Measurements from ENCODE around the gene PDS5A.

Gene PDS5A

GRCh38 chr4:39893693-39894072, 84.0 kb downstream of the PDS5A start:
- H3K9ac ChIP-seq (ENCODE audit: low read length): no peak overlapping the region
- no peaks in the 10 kb centered on the region for H3K9me3 ChIP-seq (ENCODE audit: low read length)
- H3K4me3 ChIP-seq (ENCODE audit: low read depth in 1 of 2, low read length in 2 of 2): no peak overlapping the region
- no peak overlapping the region for H3K27ac ChIP-seq (ENCODE audit: low read depth, low read length)
- no peaks in the 10 kb centered on the region for H3K27me3 ChIP-seq (ENCODE audit: control insufficient read depth in 1 of 2, insufficient read depth in 2 of 2, low read length in 2 of 2)
- peaks cover 48% of the 10 kb centered on the region for H3K36me3 ChIP-seq (ENCODE audit: insufficient read depth, low read length)
- no peaks in the 10 kb centered on the region for H3K4me1 ChIP-seq (ENCODE audit: insufficient read depth, low read length)

GRCh38 chr4:39892988-39893692, 84.6 kb downstream of the PDS5A start:
- Histone ChIP-seq H3K36me3 (ENCODE audit: insufficient read depth, low read length) (peaks cover 49% of the 10 kb centered on the region), H3K9ac (ENCODE audit: low read length) (no peak overlapping the region), H3K4me1 (ENCODE audit: insufficient read depth, low read length) (no peaks in the 10 kb centered on the region), H3K9me3 (ENCODE audit: low read length) (no peaks in the 10 kb centered on the region), H3K27ac (ENCODE audit: low read depth, low read length) (no peak overlapping the region), H3K4me3 (ENCODE audit: low read depth in 1 of 2, low read length in 2 of 2) (no peak overlapping the region), H3K27me3 (ENCODE audit: control insufficient read depth in 1 of 2, insufficient read depth in 2 of 2, low read length in 2 of 2) (no peaks in the 10 kb centered on the region)

- Histone ChIP-seq H3K36me3 (ENCODE audit: insufficient read depth, low read length) (peaks cover 20% of the 10 kb centered on the region), H3K9me3 (ENCODE audit: low read length) (no peaks in the 10 kb centered on the region), H3K9ac (ENCODE audit: low read length) (no peak overlapping the region), H3K4me3 (ENCODE audit: low read depth in 1 of 2, low read length in 2 of 2) (no peak overlapping the region), H3K4me1 (ENCODE audit: insufficient read depth, low read length) (no peaks in the 10 kb centered on the region), H3K27me3 (ENCODE audit: control insufficient read depth in 1 of 2, insufficient read depth in 2 of 2, low read length in 2 of 2) (no peaks in the 10 kb centered on the region), H3K27ac (ENCODE audit: low read depth, low read length) (no peak overlapping the region)
These were observed 88.5 kb downstream of the PDS5A start for GRCh38 chr4:39889226-39889625.

- Histone ChIP-seq H3K27me3 (ENCODE audit: control insufficient read depth in 1 of 2, insufficient read depth in 2 of 2, low read length in 2 of 2) (no peaks in the 10 kb centered on the region), H3K36me3 (ENCODE audit: insufficient read depth, low read length) (peaks cover 20% of the 10 kb centered on the region), H3K27ac (ENCODE audit: low read depth, low read length) (no peak overlapping the region), H3K9me3 (ENCODE audit: low read length) (no peaks in the 10 kb centered on the region), H3K4me1 (ENCODE audit: insufficient read depth, low read length) (no peaks in the 10 kb centered on the region), H3K9ac (ENCODE audit: low read length) (no peak overlapping the region), H3K4me3 (ENCODE audit: low read depth in 1 of 2, low read length in 2 of 2) (no peak overlapping the region)
These were observed 89.2 kb downstream of the PDS5A start for GRCh38 chr4:39888541-39888940.

GRCh38 chr4:39883646-39884045, 94.1 kb downstream of the PDS5A start:
- no peaks in the 10 kb centered on the region for H3K9me3 ChIP-seq (ENCODE audit: low read length)
- no peak overlapping the region for H3K4me3 ChIP-seq (ENCODE audit: low read depth in 1 of 2, low read length in 2 of 2)
- peaks cover 8% of the 10 kb centered on the region for H3K36me3 ChIP-seq (ENCODE audit: insufficient read depth, low read length)
- H3K27ac ChIP-seq (ENCODE audit: low read depth, low read length): no peak overlapping the region
- H3K4me1 ChIP-seq (ENCODE audit: insufficient read depth, low read length): no peaks in the 10 kb centered on the region
- H3K27me3 ChIP-seq (ENCODE audit: control insufficient read depth in 1 of 2, insufficient read depth in 2 of 2, low read length in 2 of 2): no peaks in the 10 kb centered on the region
- no peak overlapping the region for H3K9ac ChIP-seq (ENCODE audit: low read length)

GRCh38 chr4:39881789-39882188, 95.9 kb downstream of the PDS5A start:
- peaks cover 17% of the 10 kb centered on the region for H3K36me3 ChIP-seq (ENCODE audit: insufficient read depth, low read length)
- H3K9me3 ChIP-seq (ENCODE audit: low read length): no peaks in the 10 kb centered on the region
- H3K4me1 ChIP-seq (ENCODE audit: insufficient read depth, low read length): no peaks in the 10 kb centered on the region
- H3K4me3 ChIP-seq (ENCODE audit: low read depth in 1 of 2, low read length in 2 of 2): no peak overlapping the region
- no peaks in the 10 kb centered on the region for H3K27me3 ChIP-seq (ENCODE audit: control insufficient read depth in 1 of 2, insufficient read depth in 2 of 2, low read length in 2 of 2)
- H3K9ac ChIP-seq (ENCODE audit: low read length): no peak overlapping the region
- H3K27ac ChIP-seq (ENCODE audit: low read depth, low read length): no peak overlapping the region

GRCh38 chr4:39877971-39878370, 99.7 kb downstream of the PDS5A start:
- no peak overlapping the region for H3K27ac ChIP-seq (ENCODE audit: low read depth, low read length)
- H3K9me3 ChIP-seq (ENCODE audit: low read length): no peaks in the 10 kb centered on the region
- H3K27me3 ChIP-seq (ENCODE audit: control insufficient read depth in 1 of 2, insufficient read depth in 2 of 2, low read length in 2 of 2): no peaks in the 10 kb centered on the region
- H3K4me3 ChIP-seq (ENCODE audit: low read depth in 1 of 2, low read length in 2 of 2): no peak overlapping the region
- peaks cover 29% of the 10 kb centered on the region for H3K36me3 ChIP-seq (ENCODE audit: insufficient read depth, low read length)
- H3K4me1 ChIP-seq (ENCODE audit: insufficient read depth, low read length): no peaks in the 10 kb centered on the region
- H3K9ac ChIP-seq (ENCODE audit: low read length): no peak overlapping the region

- Histone ChIP-seq H3K4me1 (ENCODE audit: insufficient read depth, low read length) (no peaks in the 10 kb centered on the region), H3K36me3 (ENCODE audit: insufficient read depth, low read length) (peaks cover 31% of the 10 kb centered on the region)
These were observed 103.9 kb downstream of the PDS5A start for GRCh38 chr4:39873823-39874222.

GRCh38 chr4:39865280-39865679, 112.4 kb downstream of the PDS5A start:
- no peaks in the 10 kb centered on the region for H3K9me3 ChIP-seq (ENCODE audit: low read length)
- no peak overlapping the region for H3K4me3 ChIP-seq (ENCODE audit: low read depth in 1 of 2, low read length in 2 of 2)
- no peaks in the 10 kb centered on the region for H3K4me1 ChIP-seq (ENCODE audit: insufficient read depth, low read length)
- no peak overlapping the region for H3K27ac ChIP-seq (ENCODE audit: low read depth, low read length)
- H3K9ac ChIP-seq (ENCODE audit: low read length): no peak overlapping the region
- H3K27me3 ChIP-seq (ENCODE audit: control insufficient read depth in 1 of 2, insufficient read depth in 2 of 2, low read length in 2 of 2): no peaks in the 10 kb centered on the region
- peaks cover 31% of the 10 kb centered on the region for H3K36me3 ChIP-seq (ENCODE audit: insufficient read depth, low read length)

More at GRCh38 chr4:39873823-39874222, 103.9 kb downstream of the PDS5A start:
- H3K27me3 ChIP-seq (ENCODE audit: control insufficient read depth in 1 of 2, insufficient read depth in 2 of 2, low read length in 2 of 2): no peaks in the 10 kb centered on the region
- H3K9me3 ChIP-seq (ENCODE audit: low read length): no peaks in the 10 kb centered on the region
- H3K9ac ChIP-seq (ENCODE audit: low read length): no peak overlapping the region
- no peak overlapping the region for H3K4me3 ChIP-seq (ENCODE audit: low read depth in 1 of 2, low read length in 2 of 2)
- no peak overlapping the region for H3K27ac ChIP-seq (ENCODE audit: low read depth, low read length)

- no peak overlapping the region for H3K4me3 ChIP-seq (ENCODE audit: low read depth in 1 of 2, low read length in 2 of 2)
- no peaks in the 10 kb centered on the region for H3K4me1 ChIP-seq (ENCODE audit: insufficient read depth, low read length)
- no peak overlapping the region for H3K27ac ChIP-seq (ENCODE audit: low read depth, low read length)
- H3K9me3 ChIP-seq (ENCODE audit: low read length): no peaks in the 10 kb centered on the region
- H3K27me3 ChIP-seq (ENCODE audit: control insufficient read depth in 1 of 2, insufficient read depth in 2 of 2, low read length in 2 of 2): no peaks in the 10 kb centered on the region
- peaks cover 31% of the 10 kb centered on the region for H3K36me3 ChIP-seq (ENCODE audit: insufficient read depth, low read length)
- no peak overlapping the region for H3K9ac ChIP-seq (ENCODE audit: low read length)
These were observed 113.3 kb downstream of the PDS5A start for GRCh38 chr4:39864391-39864790.

GRCh38 chr4:39860804-39861203, 116.9 kb downstream of the PDS5A start:
- no peaks in the 10 kb centered on the region for H3K4me1 ChIP-seq (ENCODE audit: insufficient read depth, low read length)
- H3K27ac ChIP-seq (ENCODE audit: low read depth, low read length): no peak overlapping the region
- no peak overlapping the region for H3K4me3 ChIP-seq (ENCODE audit: low read depth in 1 of 2, low read length in 2 of 2)
- H3K9ac ChIP-seq (ENCODE audit: low read length): no peak overlapping the region
- H3K9me3 ChIP-seq (ENCODE audit: low read length): no peaks in the 10 kb centered on the region
- H3K27me3 ChIP-seq (ENCODE audit: control insufficient read depth in 1 of 2, insufficient read depth in 2 of 2, low read length in 2 of 2): no peaks in the 10 kb centered on the region
- peaks cover 30% of the 10 kb centered on the region for H3K36me3 ChIP-seq (ENCODE audit: insufficient read depth, low read length)

GRCh38 chr4:39855909-39856512, 121.7 kb downstream of the PDS5A start:
- Histone ChIP-seq H3K9me3 (ENCODE audit: low read length) (no peaks in the 10 kb centered on the region), H3K4me1 (ENCODE audit: insufficient read depth, low read length) (no peaks in the 10 kb centered on the region), H3K4me3 (ENCODE audit: low read depth in 1 of 2, low read length in 2 of 2) (no peak overlapping the region), H3K27me3 (ENCODE audit: control insufficient read depth in 1 of 2, insufficient read depth in 2 of 2, low read length in 2 of 2) (no peaks in the 10 kb centered on the region), H3K27ac (ENCODE audit: low read depth, low read length) (no peak overlapping the region), H3K36me3 (ENCODE audit: insufficient read depth, low read length) (peaks cover 23% of the 10 kb centered on the region), H3K9ac (ENCODE audit: low read length) (no peak overlapping the region)

Data from muscle layer of colon (tissue), 2 donors.